GM13976 (cell line): ENCODE results near the gene KDM8.

Experiments
- DNase-seq: peaks from one replicate; pipeline ENCODE4 v3.0.0; 2012; ENCODE audit warnings: low spot score
- in situ Hi-C: fragments of 300-500 bp; cut with MboI; formaldehyde crosslinking; loops from one replicate; pipeline ENCODE4 v1.12.0; 2022; ENCODE audit warnings: low sequenced_read_pairs, mixed read lengths, inconsistent platforms; ENCODE audit not compliant: unreplicated experiment
- TF ChIP-seq, protein P1 (sequence below): IDR thresholded peaks from 2 replicates; pipeline ENCODE4 v1.5.1; 2012; ENCODE audit warnings: borderline replicate concordance, mild to moderate bottlenecking; ENCODE audit not compliant: insufficient read depth; ENCODE audit errors: extremely low read depth, missing control alignments, control extremely low read depth

The KDM8 gene

DNA sequence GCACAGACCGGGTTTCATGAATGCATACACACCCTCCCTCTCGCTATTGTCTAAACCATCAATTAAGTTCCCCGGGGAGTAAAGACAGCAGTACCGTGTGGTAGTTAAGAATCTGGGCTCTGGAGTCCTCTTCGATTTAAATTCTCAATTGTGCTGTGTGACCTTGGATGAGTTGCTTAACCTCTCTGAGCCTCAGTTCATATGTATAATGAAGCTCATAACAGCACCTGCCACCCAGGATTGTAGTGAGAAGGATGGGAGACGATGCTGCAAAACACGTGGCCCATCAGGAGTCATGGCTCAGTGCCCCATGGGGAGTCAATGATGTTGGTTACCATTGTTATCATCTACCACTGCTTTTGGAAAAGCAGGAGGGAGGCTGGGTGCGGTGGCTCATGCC lies 34.5 kb upstream of the KDM8 start:
- in situ Hi-C loops: no loop called here
- TF ChIP-seq, protein P1, sequence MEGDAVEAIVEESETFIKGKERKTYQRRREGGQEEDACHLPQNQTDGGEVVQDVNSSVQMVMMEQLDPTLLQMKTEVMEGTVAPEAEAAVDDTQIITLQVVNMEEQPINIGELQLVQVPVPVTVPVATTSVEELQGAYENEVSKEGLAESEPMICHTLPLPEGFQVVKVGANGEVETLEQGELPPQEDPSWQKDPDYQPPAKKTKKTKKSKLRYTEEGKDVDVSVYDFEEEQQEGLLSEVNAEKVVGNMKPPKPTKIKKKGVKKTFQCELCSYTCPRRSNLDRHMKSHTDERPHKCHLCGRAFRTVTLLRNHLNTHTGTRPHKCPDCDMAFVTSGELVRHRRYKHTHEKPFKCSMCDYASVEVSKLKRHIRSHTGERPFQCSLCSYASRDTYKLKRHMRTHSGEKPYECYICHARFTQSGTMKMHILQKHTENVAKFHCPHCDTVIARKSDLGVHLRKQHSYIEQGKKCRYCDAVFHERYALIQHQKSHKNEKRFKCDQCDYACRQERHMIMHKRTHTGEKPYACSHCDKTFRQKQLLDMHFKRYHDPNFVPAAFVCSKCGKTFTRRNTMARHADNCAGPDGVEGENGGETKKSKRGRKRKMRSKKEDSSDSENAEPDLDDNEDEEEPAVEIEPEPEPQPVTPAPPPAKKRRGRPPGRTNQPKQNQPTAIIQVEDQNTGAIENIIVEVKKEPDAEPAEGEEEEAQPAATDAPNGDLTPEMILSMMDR: no peak
- DNase-seq: no peak

DNA sequence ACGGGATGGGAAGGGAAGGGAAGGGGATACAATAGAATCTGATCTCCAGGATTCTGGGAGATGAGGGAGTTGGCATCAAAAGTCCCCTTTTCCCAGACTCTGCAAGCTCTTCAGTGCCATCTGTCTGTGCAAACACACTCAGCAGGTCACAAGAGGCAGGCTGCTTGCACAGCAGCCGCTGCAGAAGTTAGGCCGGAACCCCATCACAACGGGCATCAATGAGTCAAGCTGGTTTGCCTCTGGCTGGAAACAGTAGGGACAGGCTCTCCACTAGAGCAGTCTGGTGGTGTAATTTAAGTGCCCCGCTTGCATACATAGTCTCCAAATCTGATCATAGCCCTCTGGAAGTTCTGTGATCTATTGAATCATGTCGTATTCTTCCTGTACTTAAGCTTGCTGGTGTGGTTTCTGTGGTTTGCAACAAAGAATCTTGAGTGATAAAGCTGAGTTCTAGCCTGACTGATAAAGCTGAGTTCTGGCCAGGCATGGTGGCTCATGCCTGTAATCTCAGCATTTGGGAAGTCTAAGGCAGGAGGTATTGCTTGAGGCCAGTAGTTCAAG lies 33.7 kb upstream of the KDM8 start:
- no peak for DNase-seq
- TF ChIP-seq, protein P1: no peak
- in situ Hi-C loops: loop anchor here (10.0 kb wide), 2 partner anchors 205 to 285 kb away; no protein-coding TSS in a partner anchor

DNA sequence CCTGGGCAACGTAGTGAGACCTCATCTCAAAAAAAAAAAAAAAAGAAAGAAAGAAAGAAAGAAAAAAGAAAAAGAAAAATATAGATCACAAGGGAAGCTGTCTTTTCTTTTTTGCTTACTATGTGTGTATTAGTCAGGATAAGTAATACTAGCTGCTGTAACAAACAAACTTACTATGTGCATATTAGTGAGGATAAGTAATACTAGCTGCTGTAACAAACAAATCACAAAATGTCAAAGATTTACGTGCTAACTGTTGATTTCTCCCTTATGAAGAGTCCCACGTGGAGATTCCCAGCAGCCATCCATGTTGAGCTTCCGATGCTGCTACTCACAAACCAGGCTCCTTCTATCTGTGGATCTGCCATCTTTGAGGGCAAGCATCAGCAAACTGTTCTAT lies 31.7 kb upstream of the KDM8 start:
- TF ChIP-seq, protein P1: no peak
- in situ Hi-C loops: loop anchor here (10.0 kb wide), 2 partner anchors 203 to 283 kb away; no protein-coding TSS in a partner anchor
- DNase-seq: no peak

DNA sequence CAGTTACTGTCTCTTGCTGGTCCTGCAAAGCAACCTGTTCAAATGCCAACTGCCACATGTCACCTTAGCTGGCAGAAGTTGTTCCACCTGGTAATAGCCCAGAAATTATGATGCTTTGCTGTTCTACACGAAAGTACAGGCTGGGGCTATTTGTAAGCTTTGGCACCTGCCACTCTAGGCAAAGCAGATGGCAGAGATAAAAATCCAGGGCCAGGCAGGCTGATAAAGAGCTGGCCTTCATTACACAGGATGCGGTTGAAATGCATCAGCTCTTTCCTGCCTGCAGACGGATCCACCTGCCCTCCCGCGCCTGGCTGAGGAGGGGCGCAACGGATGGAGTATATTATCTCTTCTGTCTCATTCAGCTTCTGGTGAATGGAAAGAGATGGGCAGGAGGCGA lies 29.3 kb upstream of the KDM8 start:
- TF ChIP-seq, protein P1: no peak
- no peak for DNase-seq
- in situ Hi-C loops: loop anchor here (10.0 kb wide), 2 partner anchors 201 to 281 kb away; no protein-coding TSS in a partner anchor

- in situ Hi-C loops: loop anchor here (10.0 kb wide), 2 partner anchors 200 to 280 kb away; no protein-coding TSS in a partner anchor
- DNase-seq: no peak
- TF ChIP-seq, protein P1: no peak
Measured at GRCh38 chr16:27174798-27175197, 28.5 kb upstream of the KDM8 start.

GRCh38 chr16:27175888-27176287 lies 27.4 kb upstream of the KDM8 start:
- in situ Hi-C loops: loop anchor here (10.0 kb wide), 2 partner anchors 199 to 279 kb away; no protein-coding TSS in a partner anchor
- TF ChIP-seq, protein P1: no peak
- no peak for DNase-seq
